Measurements from ENCODE around the gene BMX. TPM values are rescaled to one million over a fixed set of nuclear protein-coding genes. Genes with fewer than 3 reads are reported as not detected.
A peak's percentile ranks its signal among the peaks of the same experiment; 100 is the strongest.

The BMX gene
- total and polyA plus RNA-seq, 9 of the 15 experiments (the other 6 are each of a cell fraction or from before 2014, with no cell fraction given), result 0.45 to 4.2 (median 1.8) TPM

- TF ChIP-seq JUN (IDR thresholded peaks at IDR 0.05; ENCODE audit: borderline replicate concordance, low read depth, low read length), result no peak
- no peak for TF ChIP-seq JUN (CRISPR knock-in tag; IDR thresholded peaks at IDR 0.05; ENCODE audit: borderline replicate concordance)
- TF ChIP-seq NCOA1 (IDR thresholded peaks at IDR 0.05; ENCODE audit: low read depth), result 0 out of 2 replicates have a peak, but pooled peaks have one; percentile 44
- TF ChIP-seq E2F3 (CRISPR knock-in tag; IDR thresholded peaks at IDR 0.05), result no peak
- TF ChIP-seq HOMEZ (CRISPR knock-in tag; IDR thresholded peaks at IDR 0.05), result no peak
- TF ChIP-seq STAT5A (IDR thresholded peaks at IDR 0.05; ENCODE audit: borderline replicate concordance, low read length), result peak; percentile 65
- TF ChIP-seq USF1 (CRISPR knock-in tag; IDR thresholded peaks at IDR 0.05), result no peak
- TF ChIP-seq CBFA2T3 (IDR thresholded peaks at IDR 0.05), result peak; percentile 92
- TF ChIP-seq SMAD1 (IDR thresholded peaks at IDR 0.05; ENCODE audit: low read depth, low read length, partially characterized antibody), result no peak
- TF ChIP-seq BRF2 (IDR thresholded peaks at IDR 0.05; ENCODE audit: borderline replicate concordance, insufficient read depth, insufficient read length), result no peak
- TF ChIP-seq ZNF436 (CRISPR knock-in tag; IDR thresholded peaks at IDR 0.05), result no peak
- TF ChIP-seq XRCC4 (IDR thresholded peaks at IDR 0.05; ENCODE audit: extremely low read depth, insufficient read depth, insufficient read length), result no peak
- no peak for TF ChIP-seq SUPT5H (IDR thresholded peaks at IDR 0.05)
- 0 out of 4 replicates have a peak, but pooled peaks of 1 of the 2 experiments have one; percentile 36 for TF ChIP-seq ZMIZ1 (IDR thresholded peaks at IDR 0.05; ENCODE audit: low read depth in 2 of 2, low read length in 2 of 2)
- no peak for TF ChIP-seq SNRNP70 (optimal IDR thresholded peaks at IDR 0.05; ENCODE audit: low read depth, low read length)
- no peak for TF ChIP-seq POLR2H (tag; IDR thresholded peaks at IDR 0.05; ENCODE audit: low read depth)
- no peak for TF ChIP-seq ILF3 (IDR thresholded peaks at IDR 0.05; ENCODE audit: borderline replicate concordance)
- TF ChIP-seq USF2 (CRISPR knock-in tag; IDR thresholded peaks at IDR 0.05), result no peak
- TF ChIP-seq POLR2AphosphoS5 (IDR thresholded peaks at IDR 0.05; ENCODE audit: control insufficient read depth, insufficient read depth, low read depth, low read length), result peak; percentile 72
- no peak for TF ChIP-seq GTF2F1 (IDR thresholded peaks at IDR 0.05; ENCODE audit: low read depth, low read length)
Observed at GRCh38 chrX:15549189-15550012, 48.8 kb downstream of the BMX start (continued).
